ENCODE results near the gene SAMD7. TPM values are rescaled to one million over a fixed set of nuclear protein-coding genes. Genes with fewer than 3 reads are reported as not detected.

The SAMD7 gene
- total RNA-seq, 1 experiment from 2014 or later, result not detected

- intact Hi-C loops (cut with micrococcal nuclease; ENCODE audit: unreplicated experiment) (no loop called here), in situ Hi-C loops (cut with HindIII; ENCODE audit: low pct_unique_long_range_greater_than_20kb, low sequenced_read_pairs) (no loop called here)
- Histone ChIP-seq H3K4me1 (ENCODE audit: control insufficient read depth, insufficient read depth, low read length) (no peaks in the 10 kb centered on the region), H3K4me3 (ENCODE audit: low read depth in 2 of 2, low read length in 2 of 2) (no peak overlapping the region), H3K27ac (ENCODE audit: low read length) (no peak overlapping the region), H3K36me3 (ENCODE audit: control insufficient read depth, insufficient read depth, low read length) (no peaks in the 10 kb centered on the region), H3K9me3 (ENCODE audit: control insufficient read depth, insufficient read depth, low read depth, low read length) (no peaks in the 10 kb centered on the region), H3K27me3 (ENCODE audit: control insufficient read depth, insufficient read depth, low read length) (peaks cover 8% of the 10 kb centered on the region)
- no TSS peak for BruUV-seq (replicated peaks)
- no peak for ATAC-seq
- ChIA-PET POLR2A (no interaction called here), CTCF (no interaction called here)
- DNase-seq (ENCODE audit: low read depth, low spot score), result no peak
- no peak for TF ChIP-seq POLR2AphosphoS5 (IDR thresholded peaks at IDR 0.05; ENCODE audit: low read depth, low read length)
- TF ChIP-seq, protein P1, sequence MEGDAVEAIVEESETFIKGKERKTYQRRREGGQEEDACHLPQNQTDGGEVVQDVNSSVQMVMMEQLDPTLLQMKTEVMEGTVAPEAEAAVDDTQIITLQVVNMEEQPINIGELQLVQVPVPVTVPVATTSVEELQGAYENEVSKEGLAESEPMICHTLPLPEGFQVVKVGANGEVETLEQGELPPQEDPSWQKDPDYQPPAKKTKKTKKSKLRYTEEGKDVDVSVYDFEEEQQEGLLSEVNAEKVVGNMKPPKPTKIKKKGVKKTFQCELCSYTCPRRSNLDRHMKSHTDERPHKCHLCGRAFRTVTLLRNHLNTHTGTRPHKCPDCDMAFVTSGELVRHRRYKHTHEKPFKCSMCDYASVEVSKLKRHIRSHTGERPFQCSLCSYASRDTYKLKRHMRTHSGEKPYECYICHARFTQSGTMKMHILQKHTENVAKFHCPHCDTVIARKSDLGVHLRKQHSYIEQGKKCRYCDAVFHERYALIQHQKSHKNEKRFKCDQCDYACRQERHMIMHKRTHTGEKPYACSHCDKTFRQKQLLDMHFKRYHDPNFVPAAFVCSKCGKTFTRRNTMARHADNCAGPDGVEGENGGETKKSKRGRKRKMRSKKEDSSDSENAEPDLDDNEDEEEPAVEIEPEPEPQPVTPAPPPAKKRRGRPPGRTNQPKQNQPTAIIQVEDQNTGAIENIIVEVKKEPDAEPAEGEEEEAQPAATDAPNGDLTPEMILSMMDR (IDR thresholded peaks at IDR 0.05), result 0 out of 2 replicates have a peak, but pooled peaks have one; percentile 8
These were observed 18.6 kb downstream of the SAMD7 start for GRCh38 chr3:169929830-169930519.

- ATAC-seq (no peak), DNase-seq (ENCODE audit: low read depth, low spot score) (no peak)
- in situ Hi-C loops (cut with HindIII; ENCODE audit: low pct_unique_long_range_greater_than_20kb, low sequenced_read_pairs) (no loop called here), intact Hi-C loops (cut with micrococcal nuclease; ENCODE audit: unreplicated experiment) (no loop called here)
- H3K4me3 ChIP-seq (ENCODE audit: low read depth in 2 of 2, low read length in 2 of 2), result no peak overlapping the region
- H3K36me3 ChIP-seq (ENCODE audit: control insufficient read depth, insufficient read depth, low read length), result no peaks in the 10 kb centered on the region
- TF ChIP-seq REST (IDR thresholded peaks at IDR 0.05; ENCODE audit: insufficient read depth in 1 of 2, low read depth in 2 of 2, low read length in 1 of 2) (no peak), TCF7L2 (IDR thresholded peaks at IDR 0.05; ENCODE audit: low read depth, low read length) (no peak), POLR2AphosphoS5 (IDR thresholded peaks at IDR 0.05; ENCODE audit: low read depth, low read length) (no peak), SIN3A (IDR thresholded peaks at IDR 0.05; ENCODE audit: borderline replicate concordance, insufficient read depth, low read depth, low read length) (no peak)
- TF ChIP-seq, protein P1 (IDR thresholded peaks at IDR 0.05), result no peak
- ChIA-PET CTCF (no interaction called here), POLR2A (no interaction called here)
- H3K27me3 ChIP-seq (ENCODE audit: control insufficient read depth, insufficient read depth, low read length), result peaks cover 15% of the 10 kb centered on the region
- no peaks in the 10 kb centered on the region for H3K9me3 ChIP-seq (ENCODE audit: control insufficient read depth, insufficient read depth, low read depth, low read length)
- no peaks in the 10 kb centered on the region for H3K4me1 ChIP-seq (ENCODE audit: control insufficient read depth, insufficient read depth, low read length)
- no peak overlapping the region for H3K27ac ChIP-seq (ENCODE audit: low read length)
- no TSS peak for BruUV-seq (replicated peaks)
These were observed 19.5 kb downstream of the SAMD7 start for GRCh38 chr3:169930843-169931242.
